H1 (cell line): ENCODE data around the gene IFIT2. TPM values are rescaled to one million over a fixed set of nuclear protein-coding genes. Genes with fewer than 3 reads are reported as not detected.

Experiments used
- CTCF ChIA-PET: fragments of 300-600 bp; sonication (Branson Sonifier 250); formaldehyde crosslinking; loops from one replicate; lab custom pipeline; 2021; ENCODE audit not compliant: partially characterized antibody; lab: Charles Lee
- POLR2A ChIA-PET: fragments of 300-600 bp; sonication (Branson Sonifier 250); formaldehyde crosslinking; loops from one replicate; lab custom pipeline; 2021; ENCODE audit warnings: inconsistent platforms; ENCODE audit not compliant: partially characterized antibody; lab: Charles Lee
- DNase-seq, 2 experiments: peaks; one replicate each; pipeline versions ENCODE4 v3.0.0 to v3.0.0-alpha.2; 2010 to 2022; ENCODE audit warnings: low spot score in 2 of 2, low read depth in 1 of 2, mixed read lengths in 1 of 2
- FAIRE-seq: peaks from 2 replicates; lab custom pipeline; 2011; peaks lifted over from hg19 to GRCh38; lab: Jason Lieb, UNC
- H2AFZ ChIP-seq: 2 replicates; pipeline ENCODE4 v1.8.1; 2012; ENCODE audit warnings: low read length, inconsistent platforms
- H2AK5ac ChIP-seq: 2 replicates; pipeline ENCODE4 v1.6.1; 2013; ENCODE audit warnings: low read depth, low read length
- H2BK120ac ChIP-seq: replicated peaks from 2 replicates; pipeline ENCODE3; 2013; ENCODE audit warnings: low read depth, low read length, inconsistent platforms
- H2BK12ac ChIP-seq: 2 replicates; pipeline ENCODE4 v1.6.1; 2013; ENCODE audit warnings: low read depth, low read length
- H2BK15ac ChIP-seq: 2 replicates; pipeline ENCODE4 v1.6.1; 2013; ENCODE audit warnings: low read length
- H2BK20ac ChIP-seq: 2 replicates; pipeline ENCODE4 v1.6.1; 2013; ENCODE audit warnings: low read length
- H2BK5ac ChIP-seq: 2 replicates; pipeline ENCODE4 v1.6.1; 2013; ENCODE audit warnings: low read depth, low read length
- H3K14ac ChIP-seq: 2 replicates; pipeline ENCODE4 v1.6.1; 2013; ENCODE audit warnings: inconsistent platforms; ENCODE audit not compliant: insufficient read length
- H3K18ac ChIP-seq: 2 replicates; pipeline ENCODE4 v1.6.1; 2013; ENCODE audit warnings: low read length; ENCODE audit errors: extremely low read depth
- H3K23ac ChIP-seq: 2 replicates; pipeline ENCODE4 v1.6.1; 2013; ENCODE audit warnings: inconsistent platforms; ENCODE audit not compliant: insufficient read length
- H3K23me2 ChIP-seq: 2 replicates; pipeline ENCODE4 v1.6.1; 2013; ENCODE audit warnings: low read depth, low read length
- H3K27ac ChIP-seq: 2 replicates; pipeline ENCODE4 v1.6.1; 2011; ENCODE audit warnings: low read depth, low read length, inconsistent platforms
- H3K27me3 ChIP-seq, 4 experiments: replicated peaks in 1 of 4; 1 replicate in 1 of 4; 2 replicates in 3 of 4; pipeline versions ENCODE4 v1.6.1 to v1.8.1; 2011 to 2013; ENCODE audit warnings: low read length in 3 of 4, mild to moderate bottlenecking in 3 of 4, inconsistent platforms in 2 of 4, mixed read lengths in 2 of 4, moderate library complexity in 1 of 4; ENCODE audit not compliant: control insufficient read depth in 3 of 4, insufficient read depth in 3 of 4; ENCODE audit errors: extremely low read depth in 1 of 4
- H3K36me3 ChIP-seq, 4 experiments: 2 replicates each; pipeline versions ENCODE4 v1.6.1 to v1.8.1; 2011 to 2013; ENCODE audit warnings: mild to moderate bottlenecking in 4 of 4, low read length in 3 of 4, moderate library complexity in 2 of 4, control low read depth in 1 of 4, inconsistent platforms in 1 of 4; ENCODE audit not compliant: insufficient read depth in 4 of 4, control insufficient read depth in 2 of 4
- H3K4ac ChIP-seq: replicated peaks from 2 replicates; pipeline ENCODE3; 2013; ENCODE audit warnings: low read length, low read depth, mixed read lengths, inconsistent platforms; ENCODE audit not compliant: insufficient read length
- H3K4me1 ChIP-seq, 4 experiments: replicated peaks in 1 of 4; 1 replicate in 1 of 4; 2 replicates in 3 of 4; pipeline versions ENCODE4 v1.6.1 to v1.8.1; 2011 to 2013; ENCODE audit warnings: low read length in 3 of 4, inconsistent platforms in 2 of 4, mixed read lengths in 1 of 4; ENCODE audit not compliant: insufficient read depth in 4 of 4, control insufficient read depth in 3 of 4
- H3K4me2 ChIP-seq, 2 experiments: 2 replicates each; pipeline versions ENCODE4 v1.6.1 to v1.8.1; 2011 to 2013; ENCODE audit warnings: low read depth in 2 of 2, low read length in 2 of 2, control low read depth in 1 of 2, inconsistent platforms in 1 of 2, mild to moderate bottlenecking in 1 of 2; ENCODE audit not compliant: insufficient read depth in 1 of 2
- H3K4me3 ChIP-seq, 4 experiments: fragments of 200-600, 300-600 bp in 1 of 4; sonication (generic), shearing (Covaris generic), sonication (Bioruptor Twin) in 1 of 4; 2 replicates each; pipeline versions ENCODE4 v1.5.1 to v1.8.1; 2011 to 2016; ENCODE audit warnings: low read length in 4 of 4, low read depth in 3 of 4, control low read depth in 2 of 4, inconsistent platforms in 2 of 4, mild to moderate bottlenecking in 2 of 4, mixed read lengths in 1 of 4, moderate library complexity in 1 of 4; ENCODE audit not compliant: insufficient read depth in 2 of 4; ENCODE audit errors: extremely low read depth in 1 of 4
- H3K56ac ChIP-seq: replicated peaks from 2 replicates; pipeline ENCODE3; 2013; ENCODE audit warnings: low read depth, mild to moderate bottlenecking, mixed read lengths, low read length, inconsistent platforms; ENCODE audit not compliant: insufficient read length
- H3K79me1 ChIP-seq: 2 replicates; pipeline ENCODE4 v1.6.1; 2013; ENCODE audit warnings: low read depth, low read length, control low read depth
- H3K79me2 ChIP-seq, 2 experiments: 2 replicates each; pipeline versions ENCODE4 v1.6.1 to v1.8.1; 2012 to 2013; ENCODE audit warnings: low read length in 2 of 2, mild to moderate bottlenecking in 2 of 2, inconsistent platforms in 1 of 2; ENCODE audit not compliant: insufficient read depth in 2 of 2, control insufficient read depth in 1 of 2
- H3K9ac ChIP-seq, 4 experiments: replicated peaks in 1 of 4; 1 replicate in 1 of 4; 2 replicates in 3 of 4; pipeline versions ENCODE4 v1.6.1 to v1.8.1; 2011 to 2013; ENCODE audit warnings: low read depth in 3 of 4, low read length in 3 of 4, control low read depth in 2 of 4, mild to moderate bottlenecking in 2 of 4, moderate library complexity in 2 of 4, inconsistent platforms in 1 of 4; ENCODE audit errors: extremely low read depth in 1 of 4
- H3K9me3 ChIP-seq, 2 experiments: 2 replicates each; pipeline versions ENCODE4 v1.6.1 to v1.8.1; 2012 to 2013; ENCODE audit warnings: mild to moderate bottlenecking in 2 of 2, moderate library complexity in 2 of 2, control low read depth in 1 of 2, inconsistent platforms in 1 of 2, low read depth in 1 of 2, low read length in 1 of 2, mixed read lengths in 1 of 2; ENCODE audit not compliant: insufficient read depth in 2 of 2
- H4K20me1 ChIP-seq, 2 experiments: replicated peaks in 1 of 2; 2 replicates each; pipeline versions ENCODE3 to v1.8.1; 2011 to 2013; ENCODE audit warnings: inconsistent platforms in 2 of 2, low read length in 2 of 2, mild to moderate bottlenecking in 1 of 2; ENCODE audit not compliant: insufficient read depth in 2 of 2, control insufficient read depth in 1 of 2
- H4K5ac ChIP-seq: 2 replicates; pipeline ENCODE4 v1.6.1; 2013; ENCODE audit warnings: low read length, low read depth, mixed read lengths, inconsistent platforms; ENCODE audit not compliant: insufficient read length
- H4K8ac ChIP-seq: 2 replicates; pipeline ENCODE4 v1.8.0; 2013; ENCODE audit warnings: mild to moderate bottlenecking, moderate library complexity, low read length, inconsistent platforms; ENCODE audit not compliant: insufficient read depth; ENCODE audit errors: extremely low read depth
- H4K91ac ChIP-seq: replicated peaks from 2 replicates; pipeline ENCODE3; 2013; ENCODE audit warnings: low read length, mixed read lengths, inconsistent platforms; ENCODE audit not compliant: insufficient read length
- CBX8 ChIP-seq: fragments of 300-800, 300-1000 bp; sonication (generic); IDR thresholded peaks from 2 replicates; pipeline ENCODE4 v1.7.1; 2016; ENCODE audit warnings: low read depth, low read length, borderline replicate concordance
- CTCF ChIP-seq, 3 experiments: IDR thresholded peaks; 1 replicate in 2 of 3; 2 replicates in 1 of 3; pipeline versions ENCODE4 v1.5.1 to v1.6.1; 2011; ENCODE audit warnings: low read length in 3 of 3, mild to moderate bottlenecking in 3 of 3, inconsistent platforms in 2 of 3, low read depth in 1 of 3, moderate library complexity in 1 of 3; ENCODE audit not compliant: insufficient read depth in 1 of 3; ENCODE audit errors: control extremely low read depth in 1 of 3
- GTF2F1 ChIP-seq: IDR thresholded peaks from 2 replicates; pipeline ENCODE4 v1.6.1; 2012; ENCODE audit warnings: low read depth, low read length, improper control_type of control experiment, borderline replicate concordance
- RAD21 ChIP-seq, 2 experiments: IDR thresholded peaks in 1 of 2; conservative IDR thresholded peaks in 1 of 2; 2 replicates each; pipeline ENCODE4 v1.6.1; 2011; ENCODE audit warnings: low read depth in 2 of 2, low read length in 2 of 2, improper control_type of control experiment in 1 of 2, inconsistent platforms in 1 of 2, mild to moderate bottlenecking in 1 of 2, moderate library complexity in 1 of 2
- SP2 ChIP-seq: IDR thresholded peaks from 2 replicates; pipeline ENCODE4 v1.6.1; 2012; ENCODE audit warnings: mild to moderate bottlenecking, low read length, inconsistent platforms
- SRF ChIP-seq: IDR thresholded peaks from 2 replicates; pipeline ENCODE4 v1.6.1; 2011; ENCODE audit warnings: mild to moderate bottlenecking, low read depth, low read length, moderate library complexity
- SUZ12 ChIP-seq: fragments of 200-600 bp; sonication (generic); IDR thresholded peaks from 2 replicates; pipeline ENCODE4 v1.6.1; 2012; ENCODE audit warnings: mild to moderate bottlenecking, inconsistent platforms, low read length, moderate library complexity, mixed read lengths
- TAF1 ChIP-seq: IDR thresholded peaks from 2 replicates; pipeline ENCODE4 v1.6.1; 2011; ENCODE audit warnings: mild to moderate bottlenecking, low read depth, low read length
- WGBS, 2 experiments: shearing (Covaris generic) in 1 of 2; methylation state at CpG; one replicate each; pipeline versions ENCODE4 v1.1.6 to v1.1.7; 2013 to 2015; ENCODE audit warnings: low lambda C conversion rate in 2 of 2, mixed read lengths in 2 of 2, inconsistent platforms in 1 of 2, low coverage in 1 of 2, missing lambda C conversion rate in 1 of 2; ENCODE audit not compliant: insufficient replicate concordance in 2 of 2, insufficient coverage in 1 of 2, insufficient read length in 1 of 2; ENCODE audit errors: extremely low coverage in 1 of 2, missing lambda C conversion rate in 1 of 2; 5-methylcytosine and 5-hydroxymethylcytosine counted together
- polyA plus RNA-seq, 7 experiments: library from polyadenylated mRNA; depleted of rRNA in 3 of 7; stranded (reverse) in 5 of 7; unstranded in 2 of 7; fragments of >200 nt in 5 of 7; fragments of 200-250 nt in 2 of 7; gene quantifications; 1 replicate in 5 of 7; 2 replicates in 1 of 7; 4 replicates in 1 of 7; pipeline versions ENCODE4 v1.2.1 to v1.2.3, GENCODE V29; 2011 to 2013; ENCODE audit warnings: missing spikeins in 2 of 7, mixed read lengths in 2 of 7
- total RNA-seq: library from RNA; stranded (reverse); fragmentation: NEBNext Ultra II Directional; extraction: Animal tissue kit (Norgen Biotek cat#: 25700); gene quantifications from 2 replicates; pipeline ENCODE4 v1.2.1, GENCODE V29; 2021
- TF ChIP-seq, protein P1 (sequence below): IDR thresholded peaks from 2 replicates; pipeline ENCODE4 v1.6.1; 2011; ENCODE audit warnings: low read length, improper control_type of control experiment
- TF ChIP-seq, protein P2 (sequence below): IDR thresholded peaks from 2 replicates; pipeline ENCODE4 v1.6.1; 2012; ENCODE audit warnings: inconsistent platforms

The IFIT2 gene
- total and polyA plus RNA-seq, 2 of the 8 experiments (the other 6 are each of a cell fraction or from before 2014, with no cell fraction given), result 0.03 to 0.35 TPM

- Histone ChIP-seq H4K91ac (no peak overlapping the region), H3K23ac (no peak overlapping the region), H3K23me2 (no peaks in the 10 kb centered on the region), H2BK12ac (no peak overlapping the region), H3K4me2 (no peak overlapping the region), H4K5ac (no peak overlapping the region), H3K79me2 (no peaks in the 10 kb centered on the region), H3K36me3 (no peaks in the 10 kb centered on the region), H2AFZ (no peak overlapping the region), H2BK5ac (no peak overlapping the region), H3K4ac (no peak overlapping the region), H2BK15ac (no peak overlapping the region), H3K56ac (no peak overlapping the region), H3K4me3 (no peak overlapping the region), H3K27ac (no peak overlapping the region), H2BK120ac (no peak overlapping the region), H3K9me3 (no peaks in the 10 kb centered on the region), H3K14ac (no peak overlapping the region), H2AK5ac (no peak overlapping the region), H2BK20ac (no peak overlapping the region), H3K79me1 (no peaks in the 10 kb centered on the region), H3K18ac (no peak overlapping the region), H4K8ac (no peak overlapping the region), H3K9ac (no peak overlapping the region), H3K27me3 (no peaks in the 10 kb centered on the region), H3K4me1 (no peaks in the 10 kb centered on the region), H4K20me1 (no peaks in the 10 kb centered on the region)
- ChIA-PET POLR2A (interaction anchor here (1.5 kb wide), 1 partner anchor 11 kb away, joined by 5 read pairs; no protein-coding TSS in a partner anchor), CTCF (interaction anchor here (0.6 to 4.9 kb wide), 10 partner anchors 8 to 339 kb away, joined by 3 to 35 read pairs (median 3); no protein-coding TSS in a partner anchor)
- WGBS, 2 experiments, result 88% methylated on average over 2 of the region's 2 CpGs; no CpG with 5 or more reads in 1 of the 2 experiments
- no peak for FAIRE-seq
- no peak for DNase-seq
- no peak for TF ChIP-seq TAF1
- no peak for TF ChIP-seq CTCF (IDR thresholded peaks at IDR 0.05; ENCODE audit: control extremely low read depth in 1 of 3, insufficient read depth in 1 of 3, low read depth in 1 of 3, low read length in 3 of 3)
- TF ChIP-seq, protein P1, sequence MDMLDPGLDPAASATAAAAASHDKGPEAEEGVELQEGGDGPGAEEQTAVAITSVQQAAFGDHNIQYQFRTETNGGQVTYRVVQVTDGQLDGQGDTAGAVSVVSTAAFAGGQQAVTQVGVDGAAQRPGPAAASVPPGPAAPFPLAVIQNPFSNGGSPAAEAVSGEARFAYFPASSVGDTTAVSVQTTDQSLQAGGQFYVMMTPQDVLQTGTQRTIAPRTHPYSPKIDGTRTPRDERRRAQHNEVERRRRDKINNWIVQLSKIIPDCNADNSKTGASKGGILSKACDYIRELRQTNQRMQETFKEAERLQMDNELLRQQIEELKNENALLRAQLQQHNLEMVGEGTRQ, result no peak
- no peak for TF ChIP-seq CBX8
- no peak for TF ChIP-seq GTF2F1
- no peak for TF ChIP-seq SP2
- TF ChIP-seq SRF, result no peak
- TF ChIP-seq SUZ12, result no peak
- TF ChIP-seq, protein P2, sequence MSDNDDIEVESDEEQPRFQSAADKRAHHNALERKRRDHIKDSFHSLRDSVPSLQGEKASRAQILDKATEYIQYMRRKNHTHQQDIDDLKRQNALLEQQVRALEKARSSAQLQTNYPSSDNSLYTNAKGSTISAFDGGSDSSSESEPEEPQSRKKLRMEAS, result no peak
- TF ChIP-seq RAD21 (IDR thresholded peaks at IDR 0.05 in 1 of 2, conservative IDR thresholded peaks at IDR 0.05 in 1 of 2; ENCODE audit: low read depth in 2 of 2, low read length in 2 of 2), result no peak
Measured at GRCh38 chr10:89273680-89274079, 28.2 kb upstream of the IFIT2 start.
